Osteoblast (primary cell): ENCODE data around the gene GDI1. TPM values are rescaled to one million over a fixed set of nuclear protein-coding genes. Genes with fewer than 3 reads are reported as not detected.

ENCODE experiments used
- DNase-seq: peaks from one replicate; pipeline ENCODE4 v3.0.0; 2011; ENCODE audit warnings: low spot score, mixed read lengths; ENCODE audit not compliant: insufficient read length; ENCODE audit errors: missing footprints
- H2AFZ ChIP-seq: 2 replicates; pipeline ENCODE4 v1.6.0; 2011; ENCODE audit warnings: mild to moderate bottlenecking, low read length
- H3K27ac ChIP-seq: 2 replicates; pipeline ENCODE4 v1.5.1; 2011; ENCODE audit warnings: mild to moderate bottlenecking, low read depth, low read length, moderate library complexity
- H3K27me3 ChIP-seq: 2 replicates; pipeline ENCODE4 v1.6.0; 2012; ENCODE audit warnings: mild to moderate bottlenecking, control low read depth, inconsistent platforms, low read length, moderate library complexity; ENCODE audit not compliant: insufficient read depth
- H3K36me3 ChIP-seq: 2 replicates; pipeline ENCODE4 v1.5.1; 2011; ENCODE audit warnings: mild to moderate bottlenecking, low read length, control low read depth, moderate library complexity; ENCODE audit not compliant: insufficient read depth
- H3K4me1 ChIP-seq: 2 replicates; pipeline ENCODE4 v1.5.1; 2011; ENCODE audit warnings: mild to moderate bottlenecking, low read length, control low read depth, moderate library complexity; ENCODE audit not compliant: insufficient read depth
- H3K4me2 ChIP-seq: 2 replicates; pipeline ENCODE4 v1.6.0; 2011; ENCODE audit warnings: mild to moderate bottlenecking, low read length; ENCODE audit not compliant: insufficient read depth
- H3K4me3 ChIP-seq: fragments of 200-600 bp; sonication (generic); 3 replicates; pipeline ENCODE4 v1.5.1; 2012; ENCODE audit warnings: mild to moderate bottlenecking, low read length, inconsistent platforms; ENCODE audit not compliant: insufficient read depth
- H3K79me2 ChIP-seq: 2 replicates; pipeline ENCODE4 v1.6.0; 2012; ENCODE audit warnings: mild to moderate bottlenecking, low read length, control low read depth, inconsistent platforms; ENCODE audit not compliant: insufficient read depth
- H3K9me3 ChIP-seq: 2 replicates; pipeline ENCODE4 v1.5.1; 2011; ENCODE audit warnings: low read depth, low read length, control low read depth
- H4K20me1 ChIP-seq: 2 replicates; pipeline ENCODE4 v1.6.0; 2012; ENCODE audit warnings: mild to moderate bottlenecking, low read length, control low read depth; ENCODE audit not compliant: insufficient read depth
- CTCF ChIP-seq: IDR thresholded peaks from 2 replicates; pipeline ENCODE4 v1.5.1; 2011; ENCODE audit warnings: mild to moderate bottlenecking, low read depth, low read length, moderate library complexity; ENCODE audit errors: extremely low read depth
- total RNA-seq: library from RNA; depleted of rRNA; stranded (reverse); fragments of >200 nt; gene quantifications from 2 replicates; pipeline ENCODE4 v1.2.3, GENCODE V29; 2012

Gene GDI1
- total RNA-seq, 1 donor: 74.6 TPM

- H3K4me1 ChIP-seq: peaks cover 11% of the 10 kb centered on the region
- H3K27ac ChIP-seq: no peak overlapping the region
These were observed 23.8 kb upstream of the GDI1 start for GRCh38 chrX:154413142-154413541.

GRCh38 chrX:154417157-154417556 is 19.8 kb upstream of the GDI1 start:
- no peaks in the 10 kb centered on the region for H3K9me3 ChIP-seq
- H3K4me3 ChIP-seq: no peak overlapping the region
- no peaks in the 10 kb centered on the region for H3K27me3 ChIP-seq
- no peak for TF ChIP-seq CTCF
- no peak overlapping the region for H3K4me2 ChIP-seq
- no peak for DNase-seq
- H3K36me3 ChIP-seq: no peaks in the 10 kb centered on the region
- no peaks in the 10 kb centered on the region for H3K4me1 ChIP-seq
- H2AFZ ChIP-seq: no peak overlapping the region
- H3K79me2 ChIP-seq: peaks cover 5% of the 10 kb centered on the region
- peaks cover 4% of the 10 kb centered on the region for H4K20me1 ChIP-seq
- no peak overlapping the region for H3K27ac ChIP-seq

More at GRCh38 chrX:154413142-154413541, 23.8 kb upstream of the GDI1 start:
- no peak overlapping the region for H3K4me3 ChIP-seq
- H2AFZ ChIP-seq: no peak overlapping the region
- H3K79me2 ChIP-seq: peaks cover 18% of the 10 kb centered on the region
- H3K4me2 ChIP-seq: no peak overlapping the region
- no peak for TF ChIP-seq CTCF
- no peaks in the 10 kb centered on the region for H3K36me3 ChIP-seq
- H3K27me3 ChIP-seq: no peaks in the 10 kb centered on the region
- no peak for DNase-seq
- H4K20me1 ChIP-seq: peaks cover 6% of the 10 kb centered on the region
- H3K9me3 ChIP-seq: no peaks in the 10 kb centered on the region

GRCh38 chrX:154419189-154419588 is 17.8 kb upstream of the GDI1 start:
- Histone ChIP-seq H3K36me3 (no peaks in the 10 kb centered on the region), H4K20me1 (no peaks in the 10 kb centered on the region), H3K27me3 (no peaks in the 10 kb centered on the region), H3K4me1 (no peaks in the 10 kb centered on the region), H3K4me2 (no peak overlapping the region), H3K9me3 (no peaks in the 10 kb centered on the region), H3K4me3 (no peak overlapping the region), H2AFZ (no peak overlapping the region), H3K27ac (no peak overlapping the region), H3K79me2 (no peaks in the 10 kb centered on the region)
- TF ChIP-seq CTCF: no peak
- DNase-seq: no peak

GRCh38 chrX:154419688-154420401 is 17.1 kb upstream of the GDI1 start:
- H3K27ac ChIP-seq: no peak overlapping the region
- no peak overlapping the region for H2AFZ ChIP-seq
- no peaks in the 10 kb centered on the region for H3K27me3 ChIP-seq
- no peaks in the 10 kb centered on the region for H3K9me3 ChIP-seq
- H3K4me1 ChIP-seq: no peaks in the 10 kb centered on the region
- DNase-seq: no peak
- H3K4me3 ChIP-seq: no peak overlapping the region
- no peak for TF ChIP-seq CTCF
- no peaks in the 10 kb centered on the region for H3K79me2 ChIP-seq
- H3K4me2 ChIP-seq: no peak overlapping the region
- H3K36me3 ChIP-seq: no peaks in the 10 kb centered on the region
- no peaks in the 10 kb centered on the region for H4K20me1 ChIP-seq
